Measurements from ENCODE around the gene SYTL4.

The SYTL4 gene

DNA sequence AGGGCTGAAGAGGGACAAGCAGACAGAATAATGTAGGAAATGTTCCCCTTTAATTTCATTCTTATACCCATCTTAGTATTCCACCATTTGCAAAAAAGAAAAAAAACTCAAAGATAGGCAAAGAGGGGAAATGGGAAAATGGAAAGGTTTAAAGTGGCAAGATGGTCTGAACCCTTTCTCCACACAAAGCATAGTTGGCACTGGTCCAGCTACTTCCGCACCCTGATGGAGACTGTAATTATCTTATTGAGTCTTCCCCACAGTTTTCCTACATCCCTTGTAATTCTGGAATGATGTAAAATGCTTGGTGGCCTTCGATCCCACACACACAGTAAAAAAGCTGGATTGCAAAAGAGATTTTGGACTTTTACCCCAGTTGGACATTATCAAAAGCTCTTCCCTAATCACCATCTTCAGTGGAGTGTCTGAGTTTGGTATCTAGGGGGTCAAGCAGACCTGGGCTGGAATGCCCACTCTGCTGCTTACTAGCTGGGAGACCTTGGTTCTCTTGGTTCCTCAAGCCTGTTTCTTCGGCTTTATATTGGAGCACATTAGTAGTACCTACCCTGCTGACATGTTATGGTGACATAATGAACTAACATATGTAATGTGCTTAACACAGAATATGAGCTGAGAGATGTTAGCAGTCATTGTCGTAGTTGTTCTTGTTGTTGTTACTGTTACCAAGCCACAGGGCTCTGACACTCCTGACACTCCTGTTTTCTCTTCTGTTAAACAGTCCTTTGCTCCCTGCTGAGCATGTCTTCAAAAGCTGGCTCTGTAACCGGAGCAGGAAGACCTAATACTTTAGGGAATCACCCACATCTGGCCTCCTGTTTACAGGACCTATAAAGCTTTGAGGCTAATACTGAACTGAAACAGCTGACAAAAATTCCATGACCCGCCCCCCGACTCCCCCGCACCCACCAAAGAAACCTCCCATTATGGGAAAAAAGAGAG, 83.2 kb downstream of the SYTL4 start:
- no peak for FAIRE-seq
- DNase-seq (ENCODE audit: low spot score) = no peak

DNA sequence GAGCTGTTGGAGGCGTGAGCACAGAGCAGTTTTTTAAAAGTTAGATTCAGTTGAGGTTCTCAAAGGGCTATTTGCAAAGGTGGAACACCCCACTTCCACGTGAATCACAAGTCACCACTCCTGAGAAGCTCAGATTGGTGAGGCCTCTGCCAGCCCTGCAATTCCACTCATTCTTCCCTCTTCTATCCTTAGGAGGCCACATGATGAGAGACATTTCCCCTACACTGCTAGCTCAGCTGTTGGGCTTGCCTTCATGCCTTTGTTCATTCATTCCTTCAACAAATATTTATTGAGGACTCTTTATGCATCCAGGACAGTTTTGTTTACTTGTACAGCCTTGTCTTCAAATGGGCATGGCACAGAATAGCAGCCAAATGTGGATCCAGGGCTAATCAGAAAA, 84.2 kb downstream of the SYTL4 start:
- no peak for FAIRE-seq

DNA sequence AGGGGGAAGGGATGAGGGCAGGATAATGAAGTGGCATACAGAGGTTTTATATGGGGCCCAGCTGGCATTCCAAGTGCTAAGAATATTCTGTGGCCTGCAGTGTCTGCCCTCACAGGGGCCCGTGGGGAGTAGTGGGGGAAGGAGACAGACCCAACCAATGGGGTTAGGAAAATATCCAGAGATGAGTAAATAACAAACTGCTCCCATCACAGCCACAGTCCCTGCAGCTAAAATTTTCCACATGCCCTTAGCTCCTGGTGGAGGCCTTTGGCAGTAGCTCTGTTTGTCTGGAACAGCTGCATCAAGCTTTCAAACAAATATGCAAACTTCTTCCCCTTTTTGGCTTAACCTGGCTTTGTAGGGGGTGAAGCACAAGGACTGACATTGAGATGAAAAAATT, 84.8 kb downstream of the SYTL4 start:
- FAIRE-seq (no peak), DNase-seq (ENCODE audit: low spot score) (no peak)

More for the DNA sequence above, 84.2 kb downstream of the SYTL4 start:
- DNase-seq (ENCODE audit: low spot score) = no peak

DNA sequence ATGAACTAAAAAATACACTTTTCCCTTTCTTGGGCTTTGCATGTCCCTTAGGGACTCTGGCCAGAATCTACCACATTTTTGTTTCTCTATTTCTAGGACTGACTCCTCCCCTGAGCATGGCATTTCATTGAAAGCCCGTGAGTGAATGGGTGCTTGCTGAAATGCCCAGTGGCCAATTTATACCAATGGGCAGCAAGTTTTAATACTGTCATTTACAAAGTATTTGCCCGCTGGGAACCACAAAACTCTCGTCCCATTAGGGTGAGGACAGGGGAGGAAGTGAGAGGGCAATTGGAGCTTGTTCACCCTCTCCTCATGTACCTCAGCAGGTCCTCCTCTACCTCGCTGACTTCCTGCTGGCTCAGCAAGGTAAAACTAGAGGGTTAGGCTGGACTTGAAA, 86.8 kb downstream of the SYTL4 start:
- FAIRE-seq (no peak), DNase-seq (ENCODE audit: low spot score) (no peak)

DNA sequence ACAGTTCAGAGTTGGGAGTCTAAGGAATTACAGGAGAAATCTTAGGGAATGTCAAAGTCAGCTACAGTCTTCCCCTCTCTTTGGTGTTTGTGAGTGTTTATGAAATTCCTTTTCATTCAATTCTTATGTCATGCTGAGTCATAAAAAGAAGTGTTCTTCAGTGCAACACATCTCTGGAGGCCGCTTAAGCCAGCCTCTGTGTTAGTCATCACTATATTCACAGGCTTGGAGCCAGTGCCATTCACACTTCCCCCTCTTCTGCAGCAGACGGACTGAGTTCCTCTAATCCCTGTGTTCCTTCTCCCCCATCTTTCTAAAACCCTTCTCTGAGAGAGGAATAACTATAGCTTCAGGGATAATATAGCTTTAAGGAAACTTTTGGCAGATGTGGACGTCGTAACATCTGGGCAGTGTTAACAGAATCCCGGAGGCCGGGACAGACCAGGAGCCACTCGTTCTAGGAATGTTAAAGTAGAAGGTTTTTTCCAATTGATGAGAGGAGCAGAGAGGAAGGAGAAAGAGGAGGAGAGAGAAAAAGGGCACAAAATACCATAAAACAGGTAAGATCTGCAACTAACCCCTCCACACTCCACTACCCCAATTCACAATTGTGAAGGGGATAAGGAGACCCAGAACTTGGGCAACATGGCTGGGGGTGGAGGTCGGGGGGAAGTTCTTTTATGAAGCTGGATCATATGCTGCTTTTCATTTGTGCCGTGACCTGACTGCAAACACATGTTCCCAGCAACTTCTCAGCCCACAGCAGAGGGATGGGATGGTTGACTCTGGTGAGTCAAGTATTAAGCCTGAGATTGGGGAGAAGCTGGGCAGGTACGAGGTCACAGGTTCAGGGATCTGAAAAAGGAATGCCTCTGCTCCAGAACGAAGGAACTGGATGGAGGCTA, 87.7 kb downstream of the SYTL4 start, which contains the start of gene SRPX2:
Gene SRPX2, plus strand, starts transcription at position 244 of the 905 bp plus-strand sequence. CDS start 2,124 bp downstream, outside the sequence.
- peak; percentile 73 for DNase-seq (ENCODE audit: low spot score)
- FAIRE-seq = no peak

DNA sequence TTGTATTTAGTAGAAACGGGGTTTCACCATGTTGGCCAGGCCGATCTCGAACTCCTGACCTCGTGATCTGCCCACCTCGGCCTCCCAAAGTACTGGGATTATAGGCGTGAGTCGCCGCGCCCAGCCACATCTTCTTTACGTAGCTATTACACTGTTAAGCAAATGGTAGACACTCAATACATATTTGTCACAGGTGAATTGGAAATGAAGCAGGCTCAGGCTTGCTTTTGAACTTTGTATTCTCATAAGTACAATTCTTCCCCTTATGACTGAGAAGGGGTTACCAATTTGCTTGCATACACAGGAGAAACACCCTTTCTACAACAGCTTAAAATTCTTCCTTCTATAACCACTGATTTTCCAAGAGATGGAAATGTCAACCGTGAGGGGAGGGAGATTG, 88.7 kb downstream of the SYTL4 start:
- DNase-seq (ENCODE audit: low spot score) = no peak
- no peak for FAIRE-seq

DNA sequence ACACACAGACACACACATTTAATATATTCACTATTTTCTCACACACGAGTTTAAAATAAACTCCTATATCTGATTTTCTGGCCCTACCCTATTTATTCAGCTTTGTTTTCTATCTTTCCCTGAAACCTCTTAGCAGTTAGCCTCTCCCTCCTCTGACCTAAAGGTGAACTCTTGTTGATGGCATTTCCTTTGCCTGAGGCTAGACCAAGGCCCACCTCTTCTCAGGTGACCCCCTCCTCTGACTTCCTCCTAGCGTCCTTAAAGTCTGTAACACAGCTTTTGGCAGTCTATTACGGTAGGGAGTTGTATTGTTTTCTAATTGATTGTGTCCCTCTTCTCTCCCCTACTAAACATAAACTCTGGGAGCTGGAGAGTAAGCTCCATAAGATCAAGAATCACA, 89.6 kb downstream of the SYTL4 start:
- FAIRE-seq (no peak), DNase-seq (ENCODE audit: low spot score) (no peak)

DNA sequence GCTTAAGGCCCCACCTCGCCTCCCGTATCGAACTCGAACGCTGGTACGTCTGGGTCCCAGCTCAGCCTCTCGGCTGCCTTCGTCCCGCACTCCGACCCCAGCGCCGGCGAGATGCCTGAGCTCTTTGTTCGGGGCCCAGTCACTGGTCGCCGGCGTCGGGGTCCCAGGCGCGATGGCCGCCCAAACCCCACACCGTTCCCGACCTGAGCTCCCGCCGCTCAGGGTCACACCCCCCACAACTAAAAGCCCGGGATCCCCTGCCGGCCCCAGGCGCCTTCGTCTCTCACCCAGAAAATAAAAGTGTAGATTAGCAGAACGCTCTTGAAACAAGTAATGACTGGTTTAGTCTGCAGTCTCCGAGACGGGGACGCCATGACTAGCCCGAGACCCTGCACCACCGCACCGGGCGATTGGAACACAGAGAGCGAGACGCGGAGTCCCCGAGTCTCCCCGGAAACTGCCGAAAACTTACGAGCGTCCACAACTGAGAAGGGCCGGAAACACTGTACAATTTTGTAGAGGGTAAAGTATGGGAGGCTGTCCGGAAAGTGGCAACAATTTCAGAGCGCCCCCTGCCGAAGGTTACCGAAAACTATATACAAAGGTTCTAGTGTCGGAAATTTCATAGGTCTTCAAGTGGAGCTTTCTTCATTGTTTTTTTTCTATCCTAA, 95.5 kb downstream of the SYTL4 start, which contains the start of gene TSPAN6:
Gene TSPAN6, minus strand, starts transcription at position 486 of the 671 bp plus-strand sequence. Its CDS starts 112 bp downstream, at position 374.
- DNase-seq (ENCODE audit: low spot score) (peak; percentile 81), FAIRE-seq (no peak)

DNA sequence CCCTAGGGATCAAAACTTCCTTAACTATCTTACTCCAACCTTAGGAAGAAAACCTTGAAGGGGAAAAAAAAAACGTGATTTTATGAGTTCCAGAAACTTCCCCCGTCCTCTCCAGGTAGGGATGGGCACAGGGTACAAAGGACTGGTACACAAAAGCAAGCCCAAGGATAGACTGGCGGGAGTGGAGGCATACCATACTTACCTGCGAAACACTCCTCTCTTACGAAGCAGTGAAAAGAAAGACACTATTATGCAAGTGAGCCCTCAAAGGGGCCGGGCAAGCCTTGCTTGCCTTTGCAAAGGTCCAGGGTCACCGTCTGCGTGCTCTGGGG, 96.0 kb downstream of the SYTL4 start:
- no peak for DNase-seq (ENCODE audit: low spot score)
- FAIRE-seq = no peak

DNA sequence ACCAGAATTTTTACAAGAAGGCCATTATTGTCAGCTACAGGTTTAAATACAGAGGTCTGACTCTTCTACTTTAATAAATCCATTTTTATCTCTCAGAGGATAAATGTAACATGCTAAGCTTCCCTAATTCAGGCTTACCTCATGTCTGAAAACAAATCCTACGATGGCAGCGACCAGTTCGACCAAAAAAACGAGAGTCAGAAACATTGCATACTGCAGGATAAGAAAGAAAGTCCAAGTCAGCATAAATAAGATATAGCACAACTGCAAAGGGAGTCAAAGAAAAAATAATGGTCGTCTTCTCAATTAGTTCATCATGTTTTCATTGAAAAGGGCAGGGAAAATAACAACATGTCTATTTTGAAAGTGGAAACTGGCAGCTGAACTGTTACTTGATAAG, 96.9 kb downstream of the SYTL4 start:
- no peak for FAIRE-seq

DNA sequence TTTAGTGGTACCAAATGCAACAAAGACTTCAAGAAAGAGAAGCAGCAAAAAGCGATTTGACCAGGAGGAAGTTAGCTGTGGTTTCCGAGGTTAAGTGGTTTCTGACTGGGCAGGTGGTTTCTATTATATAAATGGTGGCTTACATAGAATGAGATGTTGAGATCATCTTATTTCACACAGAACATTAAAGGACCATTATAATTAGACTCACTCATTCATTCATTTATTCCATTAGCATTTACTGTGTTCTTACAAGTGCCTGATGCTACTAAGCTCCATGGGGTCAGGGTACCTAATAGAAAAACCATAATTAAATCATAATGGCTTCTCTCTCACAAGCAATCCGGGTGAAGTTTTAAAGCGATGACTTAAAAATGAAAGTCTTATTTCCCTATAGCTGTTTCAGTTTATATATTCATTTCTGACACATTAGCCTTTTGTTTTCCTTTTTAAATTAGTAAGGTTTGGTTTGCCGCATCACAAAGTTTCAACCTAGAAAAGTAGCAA, 105.9 kb downstream of the SYTL4 start:
- DNase-seq (ENCODE audit: low spot score) (no peak), FAIRE-seq (no peak)

More for the DNA sequence above, 96.9 kb downstream of the SYTL4 start:
- DNase-seq (ENCODE audit: low spot score) = no peak
